NB4 (cell line): Measurements from ENCODE around the gene PIP5K1B.
A peak's percentile ranks its signal among the peaks of the same experiment; 100 is the strongest.

ENCODE experiments used
- DNase-seq: peaks from one replicate; pipeline ENCODE4 v3.0.0; 2010; ENCODE audit warnings: low read depth
- H3K4me3 ChIP-seq: one replicate; pipeline ENCODE4 v1.5.1; 2011; ENCODE audit warnings: mild to moderate bottlenecking, low read depth, low read length, moderate library complexity
- MYC ChIP-seq: IDR thresholded peaks from 2 replicates; pipeline ENCODE4 v1.6.1; 2011; ENCODE audit warnings: low read depth, low read length
- POLR2A ChIP-seq: IDR thresholded peaks from 2 replicates; pipeline ENCODE4 v1.6.1; 2011; ENCODE audit warnings: mild to moderate bottlenecking; ENCODE audit not compliant: insufficient read length; ENCODE audit errors: extremely low read depth
- TF ChIP-seq, protein P1 (sequence below): IDR thresholded peaks from 2 replicates; pipeline ENCODE4 v1.6.1; 2011; ENCODE audit warnings: low read depth, low read length
- TF ChIP-seq, protein P2 (sequence below): IDR thresholded peaks from one replicate; pipeline ENCODE4 v1.5.1; 2012; ENCODE audit warnings: low read depth, low read length

Gene PIP5K1B

DNA sequence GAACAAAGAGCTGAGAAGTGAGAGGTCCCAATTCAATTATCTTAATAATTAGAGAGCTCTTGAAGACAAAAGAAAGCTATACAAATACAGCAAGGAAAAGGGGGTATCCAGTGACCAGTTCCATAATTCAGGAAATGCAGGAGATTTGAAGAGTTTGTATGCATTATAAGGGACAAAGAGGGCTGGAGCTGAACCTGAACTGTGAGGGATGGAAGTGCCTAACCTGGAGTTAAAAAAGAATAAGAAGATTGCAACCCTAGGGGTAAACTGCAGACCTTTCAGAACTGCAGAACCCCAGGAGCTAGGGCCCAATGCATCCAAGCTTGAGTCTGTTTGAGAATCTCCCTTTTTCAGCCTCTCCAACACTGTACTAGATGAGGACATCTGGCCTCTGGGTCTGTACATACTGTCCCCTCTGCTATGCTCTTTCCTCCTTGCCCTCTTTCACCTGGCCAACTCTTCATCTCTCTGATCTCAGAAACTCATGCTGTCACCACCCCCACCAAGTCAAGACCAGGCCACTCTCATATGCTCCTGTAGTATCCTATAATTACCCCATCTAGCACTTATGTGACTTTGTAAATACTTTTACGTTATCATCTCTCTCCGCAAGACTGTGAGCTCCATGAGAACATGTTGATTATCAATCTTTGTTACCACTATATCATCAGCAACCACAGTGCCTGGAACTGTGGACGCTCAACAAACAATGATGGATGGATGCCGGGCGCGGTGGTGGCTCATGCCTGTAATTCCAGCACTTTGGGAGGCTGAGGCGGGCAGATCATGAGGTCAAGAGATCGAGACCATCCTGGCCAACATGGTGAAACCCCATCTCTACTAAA, 315.5 kb downstream of the PIP5K1B start:
- H3K4me3 ChIP-seq: no peak overlapping the region
- no peak for DNase-seq
- TF ChIP-seq, protein P1, sequence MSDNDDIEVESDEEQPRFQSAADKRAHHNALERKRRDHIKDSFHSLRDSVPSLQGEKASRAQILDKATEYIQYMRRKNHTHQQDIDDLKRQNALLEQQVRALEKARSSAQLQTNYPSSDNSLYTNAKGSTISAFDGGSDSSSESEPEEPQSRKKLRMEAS: no peak
- TF ChIP-seq, protein P2, sequence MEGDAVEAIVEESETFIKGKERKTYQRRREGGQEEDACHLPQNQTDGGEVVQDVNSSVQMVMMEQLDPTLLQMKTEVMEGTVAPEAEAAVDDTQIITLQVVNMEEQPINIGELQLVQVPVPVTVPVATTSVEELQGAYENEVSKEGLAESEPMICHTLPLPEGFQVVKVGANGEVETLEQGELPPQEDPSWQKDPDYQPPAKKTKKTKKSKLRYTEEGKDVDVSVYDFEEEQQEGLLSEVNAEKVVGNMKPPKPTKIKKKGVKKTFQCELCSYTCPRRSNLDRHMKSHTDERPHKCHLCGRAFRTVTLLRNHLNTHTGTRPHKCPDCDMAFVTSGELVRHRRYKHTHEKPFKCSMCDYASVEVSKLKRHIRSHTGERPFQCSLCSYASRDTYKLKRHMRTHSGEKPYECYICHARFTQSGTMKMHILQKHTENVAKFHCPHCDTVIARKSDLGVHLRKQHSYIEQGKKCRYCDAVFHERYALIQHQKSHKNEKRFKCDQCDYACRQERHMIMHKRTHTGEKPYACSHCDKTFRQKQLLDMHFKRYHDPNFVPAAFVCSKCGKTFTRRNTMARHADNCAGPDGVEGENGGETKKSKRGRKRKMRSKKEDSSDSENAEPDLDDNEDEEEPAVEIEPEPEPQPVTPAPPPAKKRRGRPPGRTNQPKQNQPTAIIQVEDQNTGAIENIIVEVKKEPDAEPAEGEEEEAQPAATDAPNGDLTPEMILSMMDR: no peak
- TF ChIP-seq POLR2A: no peak
- no peak for TF ChIP-seq MYC

DNA sequence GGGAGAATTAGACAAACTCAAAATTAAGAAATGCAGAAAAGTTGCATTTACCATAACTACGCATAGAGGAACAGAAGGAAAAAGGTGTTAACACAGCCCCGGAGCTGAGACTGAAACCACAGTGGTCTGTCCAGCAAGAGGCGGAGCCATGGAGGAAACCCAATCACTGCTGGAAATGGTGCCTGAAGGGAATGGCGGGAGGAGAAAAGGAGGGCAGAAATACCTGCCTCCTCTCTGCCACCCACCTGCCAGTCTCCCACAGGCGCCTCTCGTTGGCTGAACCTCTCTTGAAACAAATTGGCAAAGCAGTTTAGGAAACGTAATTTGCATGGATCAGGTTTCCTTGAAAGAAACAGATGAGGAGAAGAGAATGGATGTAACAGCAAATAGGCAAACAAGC, 318.6 kb downstream of the PIP5K1B start:
- DNase-seq: no peak
- no peak overlapping the region for H3K4me3 ChIP-seq
- TF ChIP-seq, protein P2: no peak
- TF ChIP-seq, protein P1: no peak
- no peak for TF ChIP-seq POLR2A
- no peak for TF ChIP-seq MYC

DNA sequence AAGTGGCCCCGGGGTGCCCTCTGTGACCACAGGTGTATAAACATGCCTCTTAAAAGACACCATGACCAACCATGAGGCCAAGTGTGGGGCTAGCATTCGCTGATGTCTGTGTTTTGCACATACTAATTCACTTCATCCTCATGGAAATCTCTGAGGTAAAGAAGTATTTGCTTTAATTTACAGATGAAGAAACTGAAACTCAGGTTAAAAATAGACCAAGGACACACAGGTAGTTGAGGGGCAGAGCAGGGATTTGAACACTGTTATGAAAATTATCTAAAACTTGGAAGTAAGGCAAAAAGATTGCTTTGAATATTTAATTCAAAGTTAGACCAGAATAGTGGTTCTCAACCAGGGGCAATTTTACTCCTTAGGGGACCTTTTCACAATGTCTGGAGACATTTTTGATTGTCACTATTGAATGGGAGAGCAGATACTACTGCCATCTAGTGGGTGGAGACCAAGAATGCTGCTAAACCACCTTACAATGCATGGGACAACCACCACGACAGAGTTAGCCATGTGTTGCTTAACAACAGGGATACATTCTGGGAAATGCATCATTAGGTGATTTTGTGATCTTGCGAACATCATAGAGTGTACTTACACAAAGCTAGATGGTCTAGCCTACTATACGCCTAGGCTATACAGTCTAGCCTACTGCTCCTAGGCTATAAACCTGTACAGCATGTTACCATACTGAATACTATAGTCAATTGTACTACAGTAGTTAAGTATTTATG, 322.5 kb downstream of the PIP5K1B start:
- no peak overlapping the region for H3K4me3 ChIP-seq
- TF ChIP-seq POLR2A: no peak
- TF ChIP-seq, protein P2: peak; percentile 54
- DNase-seq: peak; percentile 54

DNA sequence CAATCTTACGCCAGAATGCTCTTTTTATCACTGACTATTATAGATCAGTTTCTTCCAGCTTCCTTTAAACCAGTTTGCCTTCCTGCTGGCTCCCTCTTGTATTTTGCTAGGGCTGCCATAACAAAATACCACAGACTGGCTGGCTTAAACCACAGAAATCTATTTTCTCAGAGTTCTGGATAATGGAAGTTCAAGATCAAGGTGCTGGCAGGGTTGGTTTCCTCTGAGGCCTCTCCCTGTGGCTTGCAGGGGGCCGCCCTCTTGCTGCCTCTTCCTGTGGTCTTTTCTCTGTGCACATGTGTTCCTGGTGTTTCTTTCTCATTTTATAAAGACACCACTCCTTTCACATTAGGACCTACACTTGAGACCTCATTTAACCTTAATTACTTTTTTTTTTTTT, 323.7 kb downstream of the PIP5K1B start:
- no peak for TF ChIP-seq MYC
- TF ChIP-seq, protein P2: no peak
- peak; percentile 32 for DNase-seq
- no peak overlapping the region for H3K4me3 ChIP-seq

DNA sequence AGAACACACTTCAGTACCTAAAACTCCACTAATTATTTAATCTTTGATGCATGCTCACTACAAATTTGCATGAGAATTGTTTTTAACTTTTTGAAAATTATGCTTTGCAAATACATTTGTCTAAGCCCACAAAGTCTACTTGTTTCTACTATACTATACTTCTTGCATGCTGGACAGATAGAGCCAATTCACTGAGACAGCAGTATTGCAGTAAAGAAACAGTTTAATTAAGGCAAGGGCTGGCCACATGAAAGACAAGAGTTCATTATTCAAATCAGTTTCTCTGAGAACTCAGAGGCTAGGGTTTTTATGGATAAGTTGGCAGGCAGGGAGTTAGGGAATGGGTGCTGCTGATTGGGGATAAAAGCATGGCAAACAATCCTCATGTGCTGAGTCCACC, 324.5 kb downstream of the PIP5K1B start:
- TF ChIP-seq, protein P1: no peak
- TF ChIP-seq MYC: no peak
- no peak for TF ChIP-seq POLR2A
- TF ChIP-seq, protein P2: no peak
- H3K4me3 ChIP-seq: no peak overlapping the region
- DNase-seq: no peak
